GDM1 (cell line): ENCODE results near the gene SRRM5.
"Not testable (repeated sequence)": the region's sequence is repeated elsewhere in the genome, so short reads cannot be mapped to it uniquely, and the experiment has no call there.

Experiments used
- DNase-seq: peaks from one replicate; lab custom pipeline; 2025; lab: John Stamatoyannopoulos, UW

SRRM5 gene

DNA sequence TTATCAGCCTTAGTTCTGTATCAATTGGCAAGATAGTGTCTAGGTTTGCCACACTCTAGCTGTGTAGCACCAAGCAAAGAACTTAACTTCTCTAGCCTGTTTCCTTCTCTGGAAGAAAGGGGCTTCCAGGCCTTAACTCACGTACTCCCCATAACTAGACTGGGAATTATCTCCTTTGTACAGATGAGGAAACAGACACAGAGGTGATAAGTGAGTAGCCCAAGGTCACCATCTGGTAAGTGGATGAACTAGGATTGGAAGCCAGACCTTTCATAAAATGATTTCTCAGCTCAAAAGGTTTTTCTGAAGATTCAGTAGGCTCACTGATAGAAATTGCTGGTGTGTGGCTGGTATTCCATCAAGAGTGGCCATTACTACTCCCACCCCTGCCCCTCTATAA lies 4.4 kb downstream of the SRRM5 start:
- no peak for DNase-seq

DNA sequence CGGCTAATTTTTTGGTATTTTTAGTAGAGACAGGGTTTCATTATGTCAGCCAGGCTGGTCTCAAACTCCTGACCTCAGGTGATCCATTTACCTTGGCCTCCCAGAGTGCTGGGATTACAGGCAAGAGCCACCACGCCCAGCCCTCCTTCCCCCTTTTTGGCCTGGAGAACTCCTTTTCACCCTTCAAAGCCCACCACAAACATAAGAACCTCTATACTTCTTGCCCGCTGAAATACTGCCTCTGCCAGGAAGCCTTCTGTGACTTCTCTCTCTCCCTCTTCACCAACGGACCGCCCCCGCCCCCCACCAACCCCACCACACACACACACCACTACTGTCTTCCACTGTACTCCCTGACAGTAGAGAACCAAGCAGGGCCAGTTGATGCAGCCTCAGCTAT lies 5.1 kb downstream of the SRRM5 start:
- DNase-seq, result no peak

DNA sequence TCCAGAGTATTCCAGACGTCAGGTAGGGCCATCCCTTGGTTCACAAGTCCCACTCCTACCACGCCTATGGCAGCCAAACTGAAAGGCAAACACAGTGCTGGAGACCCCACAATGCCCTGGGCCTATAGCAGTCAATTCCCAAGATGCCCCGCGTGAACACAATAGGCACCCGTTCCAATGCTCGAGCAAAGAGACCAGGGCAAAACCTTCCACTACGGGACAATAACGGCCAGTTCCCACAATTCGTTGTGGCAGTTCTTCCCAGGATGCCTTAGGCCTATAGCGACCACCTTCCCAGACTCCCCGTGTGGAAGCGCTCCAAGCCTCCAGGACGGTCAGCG lies 7.0 kb downstream of the SRRM5 start:
- DNase-seq, result peak; percentile 65

DNA sequence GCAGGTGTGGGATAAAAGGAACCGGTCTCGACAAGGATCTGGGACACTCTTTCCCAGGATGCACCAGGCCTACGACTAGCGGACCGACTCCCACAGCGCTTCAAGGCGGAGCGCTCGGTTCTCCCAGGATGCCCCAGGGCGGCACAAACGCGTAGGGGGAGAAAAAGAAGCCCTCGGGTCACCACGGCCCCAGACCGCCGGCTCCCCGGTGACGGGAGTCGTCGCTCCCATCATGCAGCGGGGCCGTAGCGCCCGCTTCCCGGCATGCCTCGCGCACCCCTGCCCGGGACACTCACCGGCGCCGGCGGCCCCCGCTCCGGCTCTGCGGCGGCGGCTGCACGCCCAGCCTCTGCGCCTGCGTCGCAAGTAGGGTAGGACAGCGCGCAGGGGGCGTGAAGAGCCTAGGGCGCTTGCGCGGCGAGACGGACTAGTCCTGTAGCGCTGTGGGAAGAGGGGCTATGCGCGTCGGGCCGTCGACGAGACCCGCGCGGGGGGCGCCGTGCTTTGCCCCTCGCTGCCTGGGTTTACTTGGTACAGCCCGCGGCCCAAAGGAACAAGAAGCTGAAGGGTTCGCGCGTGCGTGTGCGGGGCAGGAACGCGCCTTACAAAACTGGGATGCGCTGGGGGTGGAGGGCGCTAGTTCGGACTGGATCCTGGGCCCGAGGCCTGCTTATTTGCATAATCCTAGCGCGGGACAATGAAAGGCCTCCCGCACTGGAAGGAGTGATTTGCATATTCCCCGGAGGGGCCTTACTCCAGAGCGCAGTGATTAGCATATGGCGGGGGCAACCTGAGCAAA lies 7.6 kb downstream of the SRRM5 start, which contains the start of gene ZNF428:
Gene ZNF428, minus strand, starts transcription at position 368 of the 799 bp plus-strand sequence. CDS start 5,325 bp downstream, outside the sequence.
- peak; percentile 89 for DNase-seq

DNA sequence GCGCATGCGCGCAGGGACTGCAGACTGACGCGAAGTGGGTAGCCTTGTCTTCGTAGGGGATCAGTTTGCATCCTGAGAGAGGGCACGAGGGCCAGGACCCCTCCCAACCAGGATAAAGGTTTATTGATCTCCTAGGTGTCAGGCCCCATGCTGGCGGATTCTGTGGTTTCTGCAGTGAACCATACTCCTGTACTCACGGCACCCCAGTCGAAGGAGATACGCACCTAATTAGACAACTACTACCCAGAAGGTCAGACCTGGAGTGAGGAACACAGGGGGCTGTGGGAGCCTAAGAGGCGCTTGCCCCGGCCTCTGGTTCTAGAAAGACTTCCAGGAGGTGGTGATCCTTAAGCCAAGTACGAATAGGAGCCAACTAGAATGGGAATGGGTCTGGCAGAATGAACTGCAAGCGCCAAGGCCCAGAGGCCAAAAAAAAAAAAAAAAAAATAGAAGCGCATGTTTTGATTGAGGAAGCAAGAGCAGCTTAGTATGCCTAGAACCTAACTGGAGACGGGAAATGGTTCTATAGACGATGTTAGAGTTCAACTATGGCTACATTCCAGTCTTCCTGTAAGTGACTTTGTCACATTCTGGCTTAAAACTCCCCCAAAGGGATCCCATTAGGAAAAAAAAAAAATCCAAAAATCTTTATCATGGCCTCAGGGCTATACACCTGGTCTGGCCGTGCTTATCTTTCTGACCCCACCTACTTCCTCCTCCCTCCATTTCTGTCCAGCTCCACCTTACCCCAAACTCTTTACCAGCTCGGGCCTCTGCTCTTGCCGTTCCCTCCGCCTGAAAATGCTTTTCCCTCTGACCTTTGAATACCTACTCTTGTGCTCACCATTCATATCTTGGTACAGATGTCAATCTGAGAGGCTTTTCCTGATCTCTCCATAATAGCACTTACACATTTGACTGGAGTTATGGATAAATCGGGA lies 8.4 kb downstream of the SRRM5 start:
- no peak for DNase-seq

DNA sequence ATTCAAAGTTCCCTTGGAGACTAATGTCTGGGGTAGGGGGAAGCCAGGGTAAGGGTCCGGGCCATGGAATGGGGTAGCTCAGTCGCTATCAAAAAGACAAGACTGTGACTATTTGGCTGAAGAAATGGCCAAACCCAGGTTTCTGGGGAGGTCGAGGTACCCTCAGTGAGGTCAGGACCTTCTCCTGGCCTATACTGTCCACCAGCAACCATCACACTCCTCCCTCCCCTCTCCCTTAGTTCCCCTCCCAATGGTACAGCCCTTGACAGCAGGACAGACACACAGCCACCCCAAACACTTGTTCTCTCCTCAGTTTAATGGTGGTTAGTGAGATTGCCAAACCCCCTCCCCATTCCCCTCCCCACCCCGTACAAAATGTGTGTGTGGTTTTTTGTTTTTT lies 10.2 kb downstream of the SRRM5 start:
- DNase-seq, result no peak

DNA sequence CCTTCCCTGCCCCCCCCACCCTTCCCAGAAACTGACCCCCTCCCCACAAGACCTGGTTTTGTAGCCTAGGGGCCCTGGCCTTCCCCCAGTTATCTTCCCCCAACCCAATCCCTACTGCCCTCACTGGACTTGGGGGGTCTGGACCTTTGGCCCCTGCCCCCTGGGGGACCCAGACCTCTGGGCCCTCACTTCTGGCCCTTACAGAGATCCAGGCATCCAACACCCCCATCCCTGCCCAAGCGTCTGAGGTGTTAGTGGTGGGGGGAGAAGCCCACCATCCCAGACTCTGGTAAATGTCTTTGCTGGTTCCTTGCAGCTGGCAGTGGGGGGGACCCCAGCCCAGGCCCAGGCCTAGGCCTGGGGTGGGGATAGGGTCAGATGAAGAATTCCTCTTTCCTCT lies 11.1 kb downstream of the SRRM5 start:
- no peak for DNase-seq

DNA sequence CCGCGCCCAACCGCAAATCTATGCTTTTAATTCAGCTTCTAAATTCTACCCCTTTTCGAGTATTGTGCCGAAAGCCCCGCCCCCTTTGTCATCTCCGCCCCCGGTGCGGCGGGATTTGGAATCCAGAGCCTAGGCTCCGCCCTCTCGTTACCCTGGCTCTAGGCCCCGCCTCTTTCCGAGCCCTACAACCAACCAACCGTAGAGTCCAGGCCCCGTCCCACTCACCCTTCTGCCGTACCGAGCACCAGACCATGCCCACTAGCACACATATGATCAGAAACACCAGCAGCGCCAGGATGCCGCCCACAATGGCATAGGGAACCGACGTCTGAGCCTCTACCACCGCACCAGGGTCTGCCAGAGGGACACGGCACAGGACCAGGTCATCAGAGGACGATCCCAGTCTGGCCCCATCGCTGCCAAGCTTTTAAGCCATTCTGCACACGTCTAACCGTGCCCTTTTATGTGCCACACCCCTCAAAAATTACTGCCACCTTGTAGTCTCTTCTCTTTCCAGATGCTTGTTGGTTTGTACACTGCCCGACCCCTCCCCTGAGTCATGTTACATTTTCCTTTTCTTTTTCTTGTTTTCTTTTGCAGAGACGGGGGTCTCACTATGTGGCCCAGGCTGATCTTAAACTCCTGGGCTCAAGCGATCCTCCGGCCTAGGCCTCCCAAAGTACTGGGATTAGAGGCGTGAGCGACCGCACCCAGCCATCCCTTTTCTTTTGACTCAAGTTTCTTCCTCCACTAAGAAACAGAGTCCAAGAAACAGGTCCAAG lies 12.2 kb downstream of the SRRM5 start:
- DNase-seq, result no peak

DNA sequence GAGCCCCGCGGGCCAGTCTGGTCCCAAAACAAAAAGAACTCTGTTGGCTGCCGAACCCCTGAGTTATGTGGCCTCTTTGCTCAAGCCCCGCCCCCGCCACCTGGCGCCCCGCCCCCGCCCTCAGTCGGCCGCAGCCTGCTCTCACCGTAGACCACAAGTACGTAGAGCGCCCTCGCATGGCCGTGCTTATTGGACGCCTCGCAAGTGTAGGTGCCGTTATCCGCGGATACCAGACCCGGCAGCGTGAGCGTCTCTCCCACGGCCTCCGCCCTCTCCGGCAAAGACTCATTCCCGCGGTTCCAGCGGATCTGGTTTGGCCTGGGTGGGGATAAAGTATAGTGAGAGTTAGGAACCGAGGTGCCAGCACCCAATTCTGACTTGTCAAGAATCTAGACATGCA lies 13.0 kb downstream of the SRRM5 start:
- DNase-seq, result no peak

DNA sequence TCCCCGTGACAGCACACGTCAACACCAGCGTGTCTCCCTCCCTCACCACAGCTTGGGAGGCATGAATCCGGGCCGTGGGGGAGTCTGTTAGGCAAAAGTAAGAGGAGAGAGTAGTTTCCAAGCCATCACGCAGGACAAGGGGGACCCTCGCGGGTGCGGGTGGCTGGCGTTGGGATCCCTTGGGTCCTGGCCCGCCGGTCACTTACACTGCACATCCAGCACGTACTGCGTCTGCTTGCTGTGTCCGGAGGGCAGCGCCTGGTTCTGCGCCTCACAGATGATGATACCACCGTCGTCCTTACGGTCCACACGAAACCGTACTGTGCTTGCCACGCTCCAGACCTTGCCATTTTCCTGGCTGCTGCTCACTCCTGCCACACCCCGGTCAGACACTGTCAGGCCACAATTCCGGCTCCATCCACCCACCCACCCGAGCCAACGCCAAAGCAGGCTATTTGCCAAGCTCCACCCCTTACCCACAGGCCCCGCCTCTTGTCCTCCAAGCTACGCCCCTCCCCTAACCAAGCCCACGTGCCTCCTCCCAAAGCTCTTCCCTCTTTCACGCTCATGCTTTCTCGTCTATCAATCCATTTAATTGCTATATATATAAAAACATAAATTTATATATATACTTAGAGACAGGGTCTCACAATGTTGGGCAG lies 14.2 kb downstream of the SRRM5 start:
- DNase-seq, result no peak

DNA sequence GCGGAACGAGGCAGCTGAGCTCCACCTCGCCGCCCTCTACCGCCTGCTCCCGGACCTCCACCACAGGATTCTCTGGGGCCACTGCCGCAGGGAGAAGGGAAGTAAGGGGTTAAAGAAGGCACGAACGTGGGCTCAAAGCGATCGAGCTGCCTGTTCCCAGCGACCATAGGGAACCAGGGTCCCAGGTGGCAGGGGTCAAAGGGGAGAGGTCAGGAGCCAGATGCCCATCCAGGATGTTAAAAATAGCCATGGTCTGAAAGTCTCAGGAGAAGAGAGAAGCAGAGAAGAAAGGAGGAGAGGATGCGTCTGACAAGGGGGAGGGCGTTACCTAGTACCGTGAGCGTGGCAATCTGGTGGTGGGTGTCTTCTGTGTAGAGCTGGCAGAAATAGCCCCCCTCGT lies 14.9 kb downstream of the SRRM5 start:
- DNase-seq, result no peak

DNA sequence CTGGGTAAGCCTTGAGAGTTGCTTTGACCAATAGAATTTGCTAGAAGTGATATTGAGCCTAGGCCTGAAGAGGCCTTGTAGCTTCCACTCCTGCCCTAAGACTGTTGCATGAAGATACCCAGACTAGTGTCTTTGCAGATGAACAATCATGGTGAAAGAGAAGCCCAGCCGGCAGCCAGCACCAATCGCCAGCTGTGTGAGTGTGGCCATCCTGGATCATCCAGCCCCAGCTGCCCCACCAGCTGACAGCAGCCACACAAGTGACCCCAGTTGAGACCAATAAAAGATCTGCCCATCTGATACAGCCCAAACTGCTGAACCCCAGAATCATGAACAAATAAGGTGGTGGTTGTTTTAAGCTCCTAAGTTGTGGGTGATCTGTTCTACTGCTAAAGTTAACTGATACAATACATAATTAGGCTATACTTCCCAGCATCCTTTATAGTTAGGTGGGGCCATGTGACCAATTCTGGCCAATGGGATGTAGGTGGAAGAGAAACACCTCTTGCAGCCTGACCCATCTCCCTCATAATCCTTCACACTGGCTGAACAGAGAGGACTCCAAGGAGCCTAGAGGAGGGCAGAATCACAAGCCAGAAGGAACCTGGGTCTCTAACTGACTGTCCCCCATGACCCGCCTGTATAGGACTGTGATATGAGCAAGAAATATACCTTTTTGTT lies 16.9 kb downstream of the SRRM5 start:
- no peak for DNase-seq

DNA sequence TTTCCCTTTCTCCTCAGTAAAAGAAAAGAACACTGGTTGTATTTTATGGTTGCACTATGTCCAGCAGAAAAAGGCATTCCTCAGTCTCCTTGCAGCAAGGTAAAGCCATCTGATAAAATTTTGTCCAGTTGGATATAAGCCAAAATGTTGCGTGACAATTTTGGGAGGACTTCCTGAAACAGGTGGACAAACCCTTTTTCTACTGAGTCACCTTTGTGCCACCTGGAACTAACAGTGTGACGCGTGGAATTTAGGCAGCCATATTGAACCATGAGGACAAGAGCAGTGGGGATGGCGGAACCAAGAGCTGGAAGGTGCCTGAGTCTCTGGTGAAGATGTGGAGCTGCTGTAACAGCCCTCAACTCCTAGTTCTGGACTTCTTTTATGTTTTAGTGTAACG lies 19.6 kb downstream of the SRRM5 start:
- no peak for DNase-seq

DNA sequence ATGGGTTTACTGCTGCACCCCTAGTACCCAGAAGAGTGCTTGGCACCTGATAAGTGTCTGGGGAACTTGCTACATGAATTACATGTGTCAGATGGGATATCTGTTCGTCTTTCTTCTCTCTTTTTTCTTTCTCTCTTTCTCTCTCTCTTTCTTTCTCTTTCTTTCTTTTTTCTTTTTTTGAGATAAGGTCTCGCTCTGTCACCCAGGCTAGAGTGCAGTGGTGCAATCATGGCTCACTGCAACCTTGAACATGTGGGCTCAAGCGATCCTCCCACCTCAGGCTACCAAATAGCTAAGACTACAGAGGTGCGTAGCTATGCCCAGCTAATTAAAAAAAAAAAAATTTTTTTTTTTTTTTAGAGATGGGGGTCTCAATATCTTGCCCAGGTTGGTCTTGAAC lies 21.6 kb downstream of the SRRM5 start:
- DNase-seq, result no peak

DNA sequence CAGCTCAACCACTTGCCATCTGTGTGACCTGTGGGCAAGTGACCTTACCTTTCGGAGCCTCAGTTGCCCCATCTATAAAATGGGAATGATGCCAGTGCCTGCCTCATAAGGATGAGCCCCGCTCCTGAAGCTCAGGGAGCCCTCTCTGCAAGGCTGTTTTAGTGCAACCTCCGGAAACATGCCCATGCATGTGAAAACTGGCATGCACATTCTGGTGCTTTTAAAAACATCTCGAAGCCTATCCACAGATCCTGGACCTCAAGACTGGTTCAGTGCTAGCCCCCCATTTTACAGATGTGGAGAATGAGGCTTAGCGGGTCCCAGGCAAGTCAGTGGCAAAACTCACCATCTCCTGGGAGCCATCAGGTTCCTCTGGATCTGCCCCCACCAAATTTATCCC lies 22.2 kb downstream of the SRRM5 start:
- no peak for DNase-seq

DNA sequence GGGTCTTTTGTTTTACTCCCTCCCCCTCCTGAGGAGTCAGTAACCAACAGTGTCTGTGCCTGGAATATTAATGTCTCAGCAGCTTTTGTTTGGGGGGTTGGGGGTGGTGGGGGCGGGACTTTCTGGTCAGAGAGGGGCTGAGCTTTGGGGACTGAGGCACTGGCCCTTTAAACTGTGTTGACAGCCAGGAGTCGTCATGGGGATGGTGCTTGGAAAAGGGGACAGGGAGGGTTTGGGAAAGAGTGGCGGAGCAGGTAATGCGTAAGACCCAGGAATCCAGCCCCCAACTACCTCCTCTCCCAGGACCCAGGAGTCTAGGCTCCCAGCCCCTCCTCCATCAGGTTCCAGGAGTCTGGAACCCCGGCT lies 22.6 kb downstream of the SRRM5 start:
- DNase-seq, result no peak

DNA sequence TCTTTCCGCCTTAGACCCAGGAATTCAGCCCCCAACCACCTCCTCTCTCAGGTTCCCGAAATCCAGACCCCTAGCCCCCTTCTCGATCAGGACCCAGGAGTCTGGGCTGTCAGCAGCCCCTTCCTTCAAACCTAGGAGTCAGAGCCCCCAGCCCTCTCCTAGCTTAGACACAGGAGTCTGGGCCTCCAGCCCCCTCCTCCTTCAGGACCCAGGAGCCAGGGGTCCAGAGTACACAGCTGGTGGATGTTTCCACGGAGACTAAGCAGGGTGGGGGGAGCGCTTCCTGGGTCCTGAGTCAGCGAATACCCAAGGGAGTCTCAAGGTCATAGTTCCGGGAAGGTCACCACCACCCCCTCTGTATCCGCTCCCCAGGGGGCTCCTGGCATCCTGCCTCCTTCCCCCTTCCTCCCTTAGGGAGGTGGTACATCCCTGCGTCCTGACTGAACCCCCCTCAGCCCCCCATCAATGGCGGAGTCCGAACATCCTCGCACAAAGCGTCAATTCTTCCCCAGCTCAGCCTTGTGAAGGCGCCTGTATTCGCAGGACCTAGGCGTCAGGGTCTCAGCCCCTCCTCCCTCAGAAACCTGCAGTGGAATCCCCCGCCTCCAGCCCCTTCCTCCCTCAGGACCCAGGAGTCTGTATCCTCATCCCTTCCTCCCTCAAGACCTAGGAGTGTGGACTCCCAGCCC lies 23.1 kb downstream of the SRRM5 start:
- DNase-seq, result no peak

DNA sequence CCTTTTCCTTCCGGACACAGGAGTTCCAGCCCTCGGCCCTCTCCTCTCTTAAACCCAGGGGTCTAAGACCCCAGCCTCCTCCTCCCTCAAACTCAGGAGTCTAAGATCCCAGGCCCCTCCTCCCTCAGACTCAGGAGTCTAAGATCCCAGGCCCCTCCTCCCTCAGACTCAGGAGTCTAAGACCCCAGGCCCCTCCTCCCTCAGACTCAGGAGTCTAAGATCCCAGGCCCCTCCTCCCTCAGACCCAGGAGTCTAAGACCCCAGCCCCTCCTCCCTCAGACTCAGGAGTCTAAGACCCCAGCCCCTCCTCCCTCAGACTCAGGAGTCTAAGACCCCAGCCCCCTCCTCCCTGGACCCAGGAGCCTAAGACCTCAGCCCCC lies 23.7 kb downstream of the SRRM5 start:
- DNase-seq, result not testable (repeated sequence)

DNA sequence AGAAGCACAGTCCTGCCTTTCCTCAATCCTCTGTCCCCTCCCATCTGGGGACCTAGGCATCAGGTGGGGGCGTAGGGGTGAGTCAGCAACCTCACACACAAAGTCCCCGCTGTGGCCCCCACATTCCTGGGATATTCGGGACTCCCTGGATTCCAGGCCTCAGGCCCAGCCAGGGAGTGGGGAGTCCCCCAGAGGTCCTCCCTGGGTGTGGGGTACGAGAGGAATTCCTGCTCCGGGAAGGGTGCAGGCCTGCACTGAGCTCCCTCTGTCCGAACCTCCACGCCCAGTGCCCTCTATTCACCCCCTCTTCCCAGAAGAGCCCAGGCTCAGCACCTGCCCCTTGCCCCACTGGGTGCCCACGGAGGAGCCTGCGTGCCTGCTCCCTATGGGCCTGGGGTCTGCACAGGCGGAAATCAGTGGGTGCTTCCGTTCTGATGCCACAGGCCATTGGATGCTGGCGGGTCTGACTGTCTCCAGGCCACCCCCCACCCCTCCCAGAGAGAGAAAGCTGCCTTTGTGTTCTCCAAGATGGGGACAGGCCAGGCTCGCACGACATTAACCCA lies 24.3 kb downstream of the SRRM5 start:
- DNase-seq, result no peak

DNA sequence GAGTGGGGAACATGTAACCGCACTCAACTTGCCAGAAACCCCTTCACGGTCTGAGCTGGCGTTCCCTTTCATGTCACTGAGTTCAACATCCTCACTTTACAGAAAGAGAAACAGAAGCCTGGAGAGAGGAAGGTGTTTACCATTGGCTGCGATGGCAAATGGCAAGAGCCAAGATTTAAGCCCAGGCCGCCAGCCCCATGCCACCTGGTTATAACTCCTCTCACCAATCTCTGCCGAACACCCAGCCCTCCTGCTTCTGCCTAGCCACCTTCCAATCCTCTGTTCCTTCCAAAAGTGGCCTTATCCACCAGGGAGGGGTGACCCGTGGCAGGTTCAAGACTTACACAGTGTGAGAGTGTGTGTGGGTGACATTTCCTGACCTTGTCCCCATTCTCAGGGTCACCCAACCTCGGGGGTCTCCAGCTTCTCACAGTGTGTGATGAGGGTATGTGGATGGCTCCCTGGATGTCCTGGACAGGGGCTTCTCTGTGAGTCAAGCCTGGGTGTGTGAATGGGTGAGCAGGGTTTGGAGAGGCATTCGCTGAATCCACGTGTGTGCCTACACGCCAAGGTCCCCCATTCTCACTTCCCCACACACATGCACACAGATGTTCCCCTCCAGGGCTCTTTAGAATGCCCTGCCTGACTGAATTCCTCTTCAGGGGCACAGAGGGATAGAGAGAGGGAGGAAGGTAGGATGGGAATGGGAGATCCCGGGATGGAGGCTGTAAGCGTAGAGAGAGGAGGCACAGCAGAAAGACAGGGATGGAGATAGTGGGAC lies 26.5 kb downstream of the SRRM5 start:
- no peak for DNase-seq
